22Rv1 (cell line): Measurements from ENCODE around the gene RPS8.

Experiments used
- CTCF ChIP-seq: fragments of 450-650 bp; IDR thresholded peaks from 2 replicates; pipeline ENCODE4 v1.5.1; 2017; ENCODE audit warnings: mild to moderate bottlenecking
- ZFX ChIP-seq: fragments of 450-650 bp; IDR thresholded peaks from 2 replicates; pipeline ENCODE4 v1.6.1; 2017; ENCODE audit warnings: antibody characterized with exemption, borderline replicate concordance

- TF ChIP-seq CTCF = no peak
- TF ChIP-seq ZFX = no peak
Measured at GRCh38 chr1:44806704-44807363, 31.5 kb downstream of the RPS8 start, which contains the start of gene DYNLT4.
